ENCODE data around the gene CASZ1. TPM values are rescaled to one million over a fixed set of nuclear protein-coding genes. Genes with fewer than 3 reads are reported as not detected.

The CASZ1 gene
- total and polyA plus RNA-seq, 10 of the 15 experiments (the other 5 are each of a cell fraction or from before 2014, with no cell fraction given): 0.52 to 9.8 (median 3.7) TPM

DNA sequence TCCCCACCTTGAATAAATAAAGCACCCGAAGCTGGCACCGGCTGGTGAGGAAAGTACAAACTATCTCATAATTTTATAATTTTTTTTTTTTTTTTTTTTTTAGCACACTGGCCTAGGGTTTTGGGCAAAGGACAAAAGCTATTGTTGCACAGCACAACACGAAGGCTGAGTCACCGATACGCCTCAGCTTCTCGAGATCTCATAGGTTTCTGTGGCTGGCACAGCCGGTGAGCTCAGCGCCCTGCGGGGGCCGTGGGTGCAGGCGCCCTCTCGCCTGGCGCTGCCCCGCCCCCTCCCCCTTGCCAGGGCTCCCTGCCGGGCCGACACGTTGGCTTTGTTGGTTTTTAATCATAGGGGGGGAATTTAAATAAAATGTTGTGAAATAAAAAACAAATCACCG, 17.2 kb downstream of the CASZ1 start:
- no peaks in the 10 kb centered on the region for H3K9me3 ChIP-seq (replicated peaks; ENCODE audit: control insufficient read depth, insufficient read depth, low read length)
- H3K4me3 ChIP-seq: no peak overlapping the region
- RAD21 ChIA-PET (ENCODE audit: unreplicated experiment): no interaction called here
- CTCF ChIA-PET: interaction anchor here (0.6 kb wide), 1 partner anchor 277 kb away, joined by 3 read pairs; no protein-coding TSS in a partner anchor
- no peak overlapping the region for H3K27ac ChIP-seq (ENCODE audit: control insufficient read depth, insufficient read depth)
- no peaks in the 10 kb centered on the region for H3K4me1 ChIP-seq (ENCODE audit: control insufficient read depth, insufficient read depth, low read length)
- H4K20me1 ChIP-seq (ENCODE audit: control insufficient read depth, insufficient read depth): no peaks in the 10 kb centered on the region
- no peaks in the 10 kb centered on the region for H3K36me3 ChIP-seq (ENCODE audit: control insufficient read depth in 2 of 2, insufficient read depth in 2 of 2, low read length in 1 of 2)
- 54% methylated on average over 18 of the region's 18 CpGs for WGBS (ENCODE audit: insufficient coverage, insufficient replicate concordance, low lambda C conversion rate, missing lambda C conversion rate)
- TF ChIP-seq JUND (IDR thresholded peaks at IDR 0.05; ENCODE audit: low read depth, low read length): no peak
- no peak for TF ChIP-seq ZSCAN29 (IDR thresholded peaks at IDR 0.05)
- no peak for TF ChIP-seq FOXK2 (IDR thresholded peaks at IDR 0.05)
- TF ChIP-seq SUPT20H (IDR thresholded peaks at IDR 0.05; ENCODE audit: borderline replicate concordance, control insufficient read depth, low read depth, low read length): no peak
- no peak for TF ChIP-seq CTCF (IDR thresholded peaks at IDR 0.05 in 2 of 3, conservative IDR thresholded peaks at IDR 0.05 in 1 of 3; ENCODE audit: control insufficient read depth in 2 of 3, extremely low read depth in 1 of 3, insufficient read depth in 1 of 3, low read depth in 3 of 3, low read length in 3 of 3)
- SMC1A ChIA-PET (ENCODE audit: uncharacterized antibody, unreplicated experiment): no interaction called here
- H3K9ac ChIP-seq (ENCODE audit: control insufficient read depth, insufficient read depth, low read length): no peak overlapping the region
- H3K27me3 ChIP-seq (replicated peaks in 1 of 2; ENCODE audit: control insufficient read depth in 2 of 2, insufficient read depth in 2 of 2, low read length in 1 of 2): no peaks in the 10 kb centered on the region; a peak in 2 of 4 replicates
- ATAC-seq (no peak), FAIRE-seq (no peak), DNase-seq (ENCODE audit: low read depth, low spot score) (no peak)
- no TSS peak for BruUV-seq (replicated peaks)
- H3K4me2 ChIP-seq (ENCODE audit: control insufficient read depth, insufficient read depth): no peak overlapping the region
- no peaks in the 10 kb centered on the region for H3K79me2 ChIP-seq (ENCODE audit: control insufficient read depth, insufficient read depth, low read length)
- in situ Hi-C loops (cut with MboI) (no loop called here), intact Hi-C loops (cut with micrococcal nuclease; ENCODE audit: unreplicated experiment) (no loop called here)
- POLR2A ChIA-PET: no interaction called here
- no peak overlapping the region for H2AFZ ChIP-seq (ENCODE audit: control insufficient read depth, low read depth, low read length)

DNA sequence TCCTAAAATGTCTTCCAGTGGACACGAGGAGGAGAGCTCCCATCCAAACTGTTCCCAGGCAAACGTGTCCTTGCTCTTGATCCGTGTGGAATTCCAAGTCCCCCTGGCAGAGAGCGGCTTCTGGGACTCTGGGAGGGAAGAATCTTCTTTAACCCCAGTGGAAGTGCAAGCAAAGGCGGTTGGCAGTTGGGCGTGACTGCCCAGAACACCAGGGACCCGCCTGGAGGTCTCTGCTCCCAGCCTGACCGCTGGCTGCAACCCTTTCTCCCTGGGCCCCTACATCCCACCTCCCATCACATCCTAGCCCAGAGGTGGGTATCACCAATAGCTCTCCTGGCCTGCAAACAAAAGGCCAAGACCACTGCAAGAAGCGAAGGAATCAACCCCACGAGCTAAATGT, 17.8 kb downstream of the CASZ1 start:
- no peak overlapping the region for H2AFZ ChIP-seq (ENCODE audit: control insufficient read depth, low read depth, low read length)
- no peaks in the 10 kb centered on the region for H3K4me1 ChIP-seq (ENCODE audit: control insufficient read depth, insufficient read depth, low read length)
- POLR2A ChIA-PET: no interaction called here
- intact Hi-C loops (cut with micrococcal nuclease; ENCODE audit: unreplicated experiment) (no loop called here), in situ Hi-C loops (cut with MboI) (no loop called here)
- FAIRE-seq (no peak), DNase-seq (ENCODE audit: low read depth, low spot score) (no peak), ATAC-seq (no peak)
- H3K27ac ChIP-seq (ENCODE audit: control insufficient read depth, insufficient read depth): no peak overlapping the region
- no peaks in the 10 kb centered on the region for H3K9me3 ChIP-seq (replicated peaks; ENCODE audit: control insufficient read depth, insufficient read depth, low read length)
- no peaks in the 10 kb centered on the region for H4K20me1 ChIP-seq (ENCODE audit: control insufficient read depth, insufficient read depth)
- H3K27me3 ChIP-seq (replicated peaks in 1 of 2; ENCODE audit: control insufficient read depth in 2 of 2, insufficient read depth in 2 of 2, low read length in 1 of 2): no peaks in the 10 kb centered on the region; a peak in 2 of 4 replicates
- no peaks in the 10 kb centered on the region for H3K79me2 ChIP-seq (ENCODE audit: control insufficient read depth, insufficient read depth, low read length)
- H3K4me3 ChIP-seq: no peak overlapping the region
- CTCF ChIA-PET: interaction anchor here (0.6 kb wide), 1 partner anchor 276 kb away, joined by 3 read pairs; no protein-coding TSS in a partner anchor
- BruUV-seq (replicated peaks): no TSS peak
- 49% methylated on average over 10 of the region's 10 CpGs for WGBS (ENCODE audit: insufficient coverage, insufficient replicate concordance, low lambda C conversion rate, missing lambda C conversion rate)
- no peak overlapping the region for H3K4me2 ChIP-seq (ENCODE audit: control insufficient read depth, insufficient read depth)
- no peaks in the 10 kb centered on the region for H3K36me3 ChIP-seq (ENCODE audit: control insufficient read depth in 2 of 2, insufficient read depth in 2 of 2, low read length in 1 of 2)
- no peak overlapping the region for H3K9ac ChIP-seq (ENCODE audit: control insufficient read depth, insufficient read depth, low read length)
- SMC1A ChIA-PET (ENCODE audit: uncharacterized antibody, unreplicated experiment): no interaction called here
- RAD21 ChIA-PET (ENCODE audit: unreplicated experiment): no interaction called here
- TF ChIP-seq SREBF1 (IDR thresholded peaks at IDR 0.05; ENCODE audit: low read length): no peak
- no peak for TF ChIP-seq EGR1 (IDR thresholded peaks at IDR 0.05; ENCODE audit: borderline replicate concordance in 1 of 2, low read depth in 2 of 2, low read length in 2 of 2)
- no peak for TF ChIP-seq POU2F2 (IDR thresholded peaks at IDR 0.05; ENCODE audit: borderline replicate concordance, low read depth, low read length)
- TF ChIP-seq BCL11A (IDR thresholded peaks at IDR 0.05; ENCODE audit: low read depth, low read length): no peak
- no peak for TF ChIP-seq NFYA (IDR thresholded peaks at IDR 0.05; ENCODE audit: borderline replicate concordance, low read depth, low read length)
- TF ChIP-seq SMAD5 (IDR thresholded peaks at IDR 0.05; ENCODE audit: low read depth): no peak
- TF ChIP-seq USF2 (IDR thresholded peaks at IDR 0.05; ENCODE audit: borderline replicate concordance, low read depth, low read length): no peak
- TF ChIP-seq PAX5 (IDR thresholded peaks at IDR 0.05; ENCODE audit: borderline replicate concordance, low read depth, low read length): no peak
- TF ChIP-seq NRF1 (conservative IDR thresholded peaks at IDR 0.05; ENCODE audit: low read depth, low read length): no peak
- no peak for TF ChIP-seq NR2F1 (conservative IDR thresholded peaks at IDR 0.05)
- no peak for TF ChIP-seq NBN (IDR thresholded peaks at IDR 0.05)
- no peak for TF ChIP-seq IKZF2 (IDR thresholded peaks at IDR 0.05)
- no peak for TF ChIP-seq CREM (IDR thresholded peaks at IDR 0.05; ENCODE audit: low read depth)
- no peak for TF ChIP-seq ASH2L (IDR thresholded peaks at IDR 0.05; ENCODE audit: borderline replicate concordance, low read depth)
